Fibroblast of gingiva (primary cell): Measurements from ENCODE around the gene PLAC8L1.
A peak's percentile ranks its signal among the peaks of the same experiment; 100 is the strongest.

Experiments used
- DNase-seq: peaks from one replicate; pipeline ENCODE4 v3.0.0-alpha.2; 2011; ENCODE audit warnings: low read depth

Gene PLAC8L1

DNA sequence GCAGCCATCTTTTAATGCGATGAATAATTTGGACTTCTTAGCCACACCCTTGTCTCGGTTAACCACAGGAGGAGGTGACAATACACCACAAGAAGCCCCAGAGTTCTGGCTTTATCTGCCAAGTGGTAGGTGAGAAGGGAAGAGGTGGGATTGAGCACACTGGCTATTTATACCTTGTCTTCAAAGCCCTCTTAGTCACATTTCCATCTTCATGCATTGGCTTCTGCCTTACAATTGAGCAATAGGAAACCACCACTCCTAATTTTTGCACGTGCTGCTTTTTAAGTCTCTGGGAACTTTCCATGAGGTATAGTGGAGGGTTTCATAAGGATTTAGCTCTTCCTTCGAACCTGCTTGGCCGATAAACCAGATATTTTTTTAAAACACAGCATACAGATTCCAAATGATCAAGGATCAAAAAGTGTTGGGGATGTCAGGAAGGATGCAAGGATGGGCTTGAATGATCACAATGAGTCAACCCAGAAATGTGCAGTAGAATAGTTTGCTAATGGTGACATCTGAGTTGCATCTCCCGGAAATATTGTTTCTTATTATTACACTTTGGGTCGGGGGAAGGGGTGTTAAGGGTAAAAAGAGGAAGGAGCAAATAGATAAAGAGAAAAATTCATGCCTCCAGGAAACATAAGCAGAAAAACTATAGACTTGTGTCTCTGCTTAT lies 25.5 kb downstream of the PLAC8L1 start:
- peak; percentile 5 for DNase-seq

DNA sequence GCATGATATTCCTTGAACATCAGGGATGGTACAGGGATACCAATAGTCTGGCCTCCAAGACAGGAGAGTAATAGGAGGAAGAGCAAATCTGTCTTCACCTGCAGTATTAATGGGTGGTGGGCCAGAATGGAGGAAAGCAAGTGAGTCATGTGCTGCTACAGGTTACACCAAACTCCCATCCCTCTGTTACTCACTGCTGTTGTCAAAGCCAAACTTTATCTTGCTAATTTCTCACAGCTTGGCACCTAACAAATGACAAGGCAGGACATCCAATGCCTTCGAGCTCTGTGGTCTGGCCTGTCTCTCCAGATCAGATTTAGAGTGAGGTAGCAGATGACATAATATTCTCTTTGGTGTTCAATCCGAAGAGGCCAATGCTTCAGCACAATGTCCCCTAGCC lies 26.8 kb downstream of the PLAC8L1 start:
- DNase-seq: no peak

DNA sequence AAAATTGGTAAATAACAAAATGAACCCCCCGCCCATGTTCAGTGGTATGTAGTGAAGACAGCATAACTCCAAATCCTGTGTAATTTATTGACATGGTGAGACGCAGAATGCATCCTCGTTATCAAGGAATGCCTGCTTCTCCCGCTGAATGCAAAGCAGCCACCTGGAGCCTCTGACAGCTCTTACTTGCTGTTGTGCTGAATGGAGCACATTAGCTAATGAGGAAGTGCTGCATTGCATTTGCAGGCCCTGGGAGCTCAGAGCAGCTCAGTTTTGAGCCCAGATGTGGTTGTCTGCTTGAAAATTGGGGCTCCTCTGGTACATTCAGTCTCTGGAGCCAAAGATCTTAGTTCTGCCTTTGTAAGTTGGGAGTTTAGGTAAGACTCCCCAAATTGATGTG lies 28.9 kb downstream of the PLAC8L1 start:
- no peak for DNase-seq

DNA sequence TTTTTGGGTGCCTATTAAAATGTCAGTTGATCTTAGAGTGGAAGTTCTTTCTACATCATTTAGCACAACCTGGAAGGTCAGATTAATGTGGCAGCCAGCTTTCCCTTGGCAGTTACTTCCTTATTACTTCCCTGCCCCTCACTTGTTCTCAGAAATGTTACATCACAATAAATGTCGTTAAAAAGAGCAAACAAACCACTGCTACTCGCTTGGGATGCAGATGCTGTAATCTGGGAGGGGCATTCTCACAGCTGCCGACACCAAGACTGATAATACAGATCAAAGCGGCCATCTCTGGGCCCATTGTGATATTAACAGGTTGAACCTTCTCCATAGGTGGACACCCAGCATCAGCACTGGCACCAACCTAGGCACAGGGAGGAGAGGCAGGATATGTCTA lies 29.3 kb downstream of the PLAC8L1 start:
- DNase-seq: no peak

DNA sequence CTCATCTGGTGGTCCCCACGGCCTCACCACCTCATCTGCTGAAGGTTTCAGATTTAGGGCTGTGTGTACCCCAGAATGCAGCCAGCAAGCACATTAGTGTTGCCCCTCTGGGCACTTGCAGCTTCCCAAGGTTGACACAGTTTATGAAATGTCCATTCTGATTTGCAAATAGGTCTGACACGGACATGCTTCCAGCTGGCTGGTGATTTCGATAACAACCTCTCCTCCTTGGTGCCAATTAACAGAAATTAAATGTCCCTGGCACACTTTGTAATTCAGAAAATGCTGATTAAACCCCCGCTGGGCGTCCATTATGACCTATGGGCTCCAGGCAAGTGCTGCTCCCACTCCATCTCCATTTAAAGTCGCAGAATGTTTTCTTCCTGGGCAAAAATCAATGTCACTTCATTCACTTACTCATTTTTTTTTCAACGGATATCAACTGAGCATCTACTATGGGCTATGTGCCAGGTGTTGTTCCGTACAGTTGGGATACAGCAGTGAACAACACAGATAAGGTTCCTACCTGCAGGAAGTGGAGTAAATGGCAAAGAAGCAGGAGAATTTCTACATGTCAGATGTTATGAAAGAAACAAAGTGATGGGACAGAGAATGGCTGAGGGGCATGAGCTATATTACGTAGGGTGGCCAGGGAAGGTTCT lies 32.0 kb downstream of the PLAC8L1 start:
- no peak for DNase-seq

DNA sequence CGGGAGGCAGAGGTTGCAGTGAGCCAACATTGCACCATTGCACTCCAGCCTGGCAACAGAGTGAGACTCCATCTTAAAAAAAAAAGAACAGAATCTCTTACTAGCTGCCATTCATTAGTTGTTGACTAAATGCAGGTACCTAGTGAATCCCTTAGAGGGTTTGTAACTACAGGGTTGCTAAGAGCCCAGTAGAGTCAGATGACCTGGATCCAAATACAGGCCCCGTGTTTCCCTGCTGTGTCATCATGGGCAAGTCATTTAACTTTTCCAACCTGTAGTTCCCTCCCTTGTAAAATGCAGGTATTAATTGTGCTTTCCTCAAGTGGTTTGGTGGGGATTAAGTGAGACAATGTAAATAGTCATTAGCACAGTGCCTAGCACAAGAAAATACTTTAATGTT lies 32.8 kb downstream of the PLAC8L1 start:
- DNase-seq: no peak

DNA sequence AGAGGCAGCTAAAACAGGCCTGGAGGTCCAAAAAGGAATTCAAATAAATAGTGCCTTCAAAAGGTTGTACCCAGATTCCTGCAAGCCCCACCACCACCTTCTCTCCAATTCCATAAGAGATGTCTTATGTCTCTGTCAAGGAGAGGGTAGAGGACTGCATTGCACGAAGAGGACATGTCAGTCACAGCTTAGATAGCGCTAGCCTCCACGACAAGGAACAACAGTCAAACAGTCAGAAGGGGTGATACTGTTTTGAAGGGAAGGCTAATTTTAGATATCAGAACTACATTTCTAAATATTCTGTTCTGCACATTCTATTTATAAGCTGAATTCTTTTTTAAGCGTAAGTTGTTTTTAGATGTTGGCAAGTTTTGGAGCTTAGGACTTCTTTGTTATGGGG lies 34.2 kb downstream of the PLAC8L1 start:
- DNase-seq: no peak

DNA sequence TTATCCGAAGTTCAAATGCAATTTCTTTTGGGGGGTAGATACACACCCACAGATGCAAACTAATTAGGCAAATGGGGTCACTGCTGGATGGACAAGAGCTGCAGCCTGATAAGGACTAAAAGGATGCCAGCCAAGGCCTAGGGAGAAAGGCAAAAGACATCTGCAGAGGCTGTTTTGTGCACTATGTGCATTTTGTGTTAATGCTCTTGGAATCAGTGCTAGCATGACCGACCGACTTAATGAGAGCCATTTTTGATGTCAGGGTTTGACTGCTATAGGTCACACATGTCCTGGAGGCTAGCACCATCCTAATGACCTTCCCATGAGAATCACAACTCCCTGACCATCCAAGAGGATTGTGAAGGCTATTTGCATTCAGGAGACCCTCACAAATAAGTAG lies 34.6 kb downstream of the PLAC8L1 start:
- DNase-seq: no peak

DNA sequence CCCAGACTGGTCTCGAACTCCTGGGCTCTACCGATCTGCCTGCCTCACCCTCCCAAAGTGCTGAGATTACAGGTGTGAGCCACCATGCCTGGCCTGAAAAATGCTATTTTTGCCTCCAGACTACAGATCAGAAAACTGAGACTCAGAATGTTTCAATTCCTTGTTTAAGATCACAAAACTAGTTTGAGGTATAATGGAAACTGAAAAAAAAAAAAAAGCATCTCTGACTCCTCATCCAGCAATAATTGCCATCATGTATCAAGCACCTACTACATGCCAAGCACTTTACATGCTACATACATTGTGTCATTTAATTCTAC lies 35.6 kb downstream of the PLAC8L1 start:
- DNase-seq: no peak

DNA sequence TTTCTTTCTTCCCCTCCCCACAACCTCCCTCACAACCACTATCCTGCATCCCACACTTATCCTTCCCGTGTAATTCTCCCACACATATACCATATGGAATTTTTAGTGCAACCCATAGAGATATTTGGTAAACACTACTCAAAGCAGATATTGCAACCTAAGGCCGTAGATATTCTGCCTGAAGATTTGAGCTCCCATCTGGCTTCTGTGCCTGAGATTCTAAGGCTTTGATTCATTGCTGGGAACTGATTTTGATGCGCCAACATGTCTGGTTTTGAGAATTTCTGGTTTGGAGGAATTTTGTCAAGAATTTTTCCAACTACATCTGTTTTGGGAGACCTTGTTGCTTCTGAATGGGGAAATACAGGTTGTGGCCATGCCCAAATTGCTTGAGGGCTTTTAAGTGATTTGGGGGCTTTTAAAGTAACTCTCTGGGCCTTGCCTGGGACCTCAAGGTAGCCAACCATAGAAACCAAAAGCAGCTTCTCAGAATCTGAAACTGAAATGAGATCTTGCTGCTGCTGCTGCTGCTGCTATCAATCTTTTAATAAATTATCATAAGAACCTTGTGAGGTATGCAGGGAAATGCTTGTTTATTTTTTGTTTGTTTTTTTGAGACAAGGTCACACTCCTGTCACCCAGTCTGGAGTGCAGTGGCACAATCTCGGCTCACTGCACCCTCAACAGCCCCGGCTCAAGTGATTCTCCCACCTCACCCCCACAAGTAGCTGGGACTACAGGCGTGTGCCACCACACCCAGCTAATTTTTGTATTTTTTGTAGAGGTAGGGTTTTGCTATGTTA lies 36.2 kb downstream of the PLAC8L1 start:
- no peak for DNase-seq

DNA sequence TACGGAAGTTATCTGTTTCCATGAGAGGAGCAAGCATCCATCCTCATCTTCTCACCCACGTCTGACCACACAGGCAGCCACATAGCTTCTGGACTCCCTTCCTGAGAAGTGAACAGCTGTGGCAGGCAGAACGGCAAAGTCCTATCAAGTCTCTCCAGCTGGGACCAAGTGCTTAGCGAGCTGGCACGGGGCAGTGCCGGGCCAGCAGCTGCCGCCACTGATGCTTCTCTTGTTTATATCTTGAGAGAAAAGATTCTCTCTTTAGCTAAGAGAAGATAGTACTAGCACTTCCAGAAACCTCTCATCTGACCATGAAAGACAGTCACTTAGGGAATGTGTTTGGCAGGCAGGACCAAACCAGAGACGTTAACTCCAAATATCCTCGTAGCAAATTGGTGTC lies 37.2 kb downstream of the PLAC8L1 start:
- no peak for DNase-seq

DNA sequence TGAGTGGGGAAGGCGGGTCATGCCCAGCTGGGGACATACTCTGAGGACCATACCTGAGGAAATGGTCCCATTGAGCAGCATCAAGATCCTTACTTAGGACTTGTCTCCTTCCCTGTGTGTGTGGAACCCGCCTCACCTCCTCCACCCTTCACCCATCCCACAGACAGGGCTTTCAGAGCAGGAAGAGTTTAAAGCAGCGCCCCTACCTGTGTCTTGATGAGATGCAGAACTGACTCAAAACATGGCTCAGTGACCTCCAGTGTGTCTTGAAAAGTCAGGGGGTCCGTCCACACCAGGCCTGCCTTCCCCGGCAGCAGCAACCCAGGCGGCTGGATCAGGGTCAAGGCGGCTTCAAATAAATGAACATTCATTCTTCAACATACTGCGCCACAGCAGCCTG lies 38.4 kb downstream of the PLAC8L1 start:
- DNase-seq: no peak

DNA sequence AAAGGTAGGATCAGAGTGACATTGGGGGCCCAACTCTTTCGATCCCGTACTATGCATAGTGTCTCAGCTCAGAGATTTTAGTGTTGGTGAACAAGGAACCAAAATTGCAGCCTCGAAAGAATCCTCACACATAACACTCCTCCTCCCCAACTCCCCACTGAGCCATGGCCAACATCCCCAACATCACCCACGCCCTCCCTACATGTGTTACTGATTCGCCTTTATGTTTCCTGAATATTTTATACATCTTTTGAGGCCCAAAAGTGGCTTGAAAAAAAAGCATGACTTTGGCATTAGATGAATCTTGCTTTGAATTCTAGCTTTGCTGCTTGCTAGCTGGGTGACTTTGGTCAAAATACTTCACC lies 45.2 kb downstream of the PLAC8L1 start:
- no peak for DNase-seq

DNA sequence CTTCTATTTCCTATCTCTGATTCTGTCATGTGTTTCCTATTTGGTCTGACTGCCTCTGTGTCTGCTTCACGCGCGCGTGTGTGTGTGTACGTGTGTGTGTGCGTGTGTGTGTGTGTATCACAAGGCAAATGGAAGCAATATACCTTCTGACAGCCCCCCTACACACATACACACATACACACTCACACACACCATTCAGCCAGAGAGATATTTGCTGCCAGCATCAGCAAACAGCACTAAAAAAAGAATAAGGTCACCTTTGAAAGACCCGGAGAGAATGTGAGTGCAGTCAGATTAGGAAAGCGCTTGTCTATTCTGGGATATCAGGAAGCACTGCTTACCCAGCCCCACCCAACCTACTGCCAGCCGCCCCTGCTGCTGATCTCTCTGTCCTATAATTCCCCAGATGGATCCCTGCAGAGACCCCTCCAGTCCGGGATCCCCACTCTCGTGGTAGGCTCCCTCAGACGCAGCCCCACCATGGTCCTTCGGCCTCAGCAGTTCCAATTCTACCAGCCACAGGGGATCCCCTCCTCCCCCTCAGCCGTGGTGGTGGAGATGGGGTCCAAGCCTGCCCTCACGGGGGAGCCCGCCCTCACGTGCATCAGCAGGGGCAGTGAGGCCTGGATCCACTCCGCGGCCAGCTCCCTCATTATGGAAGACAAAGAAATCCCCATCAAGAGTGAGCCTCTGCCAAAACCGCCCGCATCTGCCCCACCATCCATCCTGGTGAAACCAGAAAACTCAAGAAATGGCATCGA lies 45.7 kb downstream of the PLAC8L1 start:
- peak; percentile 23 for DNase-seq

DNA sequence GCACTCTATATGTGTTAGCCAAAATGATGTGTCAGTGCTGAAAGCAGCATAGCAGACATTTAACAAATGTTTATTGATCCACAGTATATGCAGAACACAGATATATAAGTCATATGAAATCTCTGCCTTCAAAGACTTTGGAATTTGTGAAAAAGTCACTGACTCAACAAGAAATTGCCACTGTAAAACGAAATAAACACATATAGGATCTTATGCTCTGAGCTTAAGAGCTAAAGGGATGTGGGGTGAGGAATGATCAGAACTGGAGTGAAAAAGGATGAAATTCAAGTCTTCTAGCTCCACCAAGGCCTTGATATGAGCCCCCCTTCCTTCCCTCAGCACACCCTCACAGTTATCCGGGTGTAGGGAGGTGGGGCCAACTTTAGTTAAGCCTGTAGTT lies 49.9 kb downstream of the PLAC8L1 start:
- no peak for DNase-seq

DNA sequence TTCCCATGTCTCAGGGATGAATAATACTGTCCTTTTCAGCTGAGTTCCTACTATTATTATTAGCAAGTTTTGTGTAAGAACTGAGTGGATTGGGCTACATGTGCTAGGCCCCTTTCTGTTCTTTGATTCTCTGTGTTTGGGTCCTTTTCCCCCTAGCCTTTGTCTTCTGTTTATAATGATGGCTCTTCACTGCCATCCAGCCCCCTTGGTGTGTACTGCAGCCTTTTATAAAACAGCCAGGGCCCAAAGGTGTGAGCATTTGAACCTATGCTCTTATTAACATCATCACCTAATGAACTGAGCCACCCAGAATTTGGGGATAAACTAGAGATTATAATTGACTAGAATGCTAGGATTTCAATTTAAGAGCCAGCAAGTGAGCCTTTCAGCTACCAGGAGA lies 52.6 kb downstream of the PLAC8L1 start:
- DNase-seq: no peak

DNA sequence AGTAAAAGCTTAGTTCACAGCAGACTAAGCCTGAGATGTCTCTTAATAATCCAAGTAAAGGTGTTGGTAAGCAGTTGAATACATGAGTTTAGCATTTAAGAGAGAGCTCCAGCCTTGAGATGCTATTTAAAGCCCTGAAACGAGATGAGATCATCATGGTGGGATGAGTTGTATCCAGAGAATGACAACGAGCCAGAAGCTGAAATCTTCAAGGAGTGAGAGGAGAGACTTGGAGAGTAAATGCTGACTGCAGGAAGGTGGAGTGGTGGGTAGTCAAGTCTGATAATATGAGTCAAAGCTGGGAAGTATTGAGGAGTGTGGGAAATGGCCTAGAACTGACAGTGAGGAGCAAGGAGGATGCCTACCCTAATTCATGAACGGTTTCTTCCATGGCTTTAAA lies 53.7 kb downstream of the PLAC8L1 start:
- no peak for DNase-seq

DNA sequence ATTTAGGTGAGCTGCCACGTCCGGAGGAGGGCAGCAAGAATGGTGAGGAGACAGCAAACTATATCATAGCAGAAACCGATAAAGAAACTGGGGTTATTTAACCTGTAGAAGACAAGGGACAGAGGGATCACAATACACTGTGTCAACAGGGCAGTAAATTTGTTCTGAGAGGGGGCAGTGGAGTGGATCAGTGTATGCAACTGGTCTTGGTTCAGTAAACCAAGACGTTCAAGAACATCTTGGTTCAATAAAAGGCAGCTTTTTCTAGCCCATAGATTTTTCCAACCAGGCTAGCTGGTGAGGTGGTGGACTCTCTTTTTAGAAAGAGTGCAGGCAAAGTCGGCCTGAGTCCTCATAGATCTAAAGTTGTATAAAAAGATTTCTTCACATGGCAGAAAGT lies 55.3 kb downstream of the PLAC8L1 start:
- DNase-seq: no peak

DNA sequence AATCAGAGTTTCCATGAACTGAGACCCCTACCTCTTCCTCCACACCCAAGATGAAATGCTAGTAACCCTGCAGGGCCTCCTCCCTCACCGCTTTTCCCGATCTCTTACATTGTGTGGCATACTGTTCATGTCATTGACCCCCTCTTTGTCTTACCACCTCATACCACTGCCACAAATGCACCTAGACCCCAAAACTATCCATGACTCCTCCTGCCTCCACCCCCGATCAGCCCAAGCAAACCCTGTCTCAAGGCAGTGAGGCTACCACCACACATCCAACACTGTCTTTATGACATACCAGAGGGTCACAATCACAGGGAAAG lies 55.7 kb downstream of the PLAC8L1 start:
- DNase-seq: no peak

DNA sequence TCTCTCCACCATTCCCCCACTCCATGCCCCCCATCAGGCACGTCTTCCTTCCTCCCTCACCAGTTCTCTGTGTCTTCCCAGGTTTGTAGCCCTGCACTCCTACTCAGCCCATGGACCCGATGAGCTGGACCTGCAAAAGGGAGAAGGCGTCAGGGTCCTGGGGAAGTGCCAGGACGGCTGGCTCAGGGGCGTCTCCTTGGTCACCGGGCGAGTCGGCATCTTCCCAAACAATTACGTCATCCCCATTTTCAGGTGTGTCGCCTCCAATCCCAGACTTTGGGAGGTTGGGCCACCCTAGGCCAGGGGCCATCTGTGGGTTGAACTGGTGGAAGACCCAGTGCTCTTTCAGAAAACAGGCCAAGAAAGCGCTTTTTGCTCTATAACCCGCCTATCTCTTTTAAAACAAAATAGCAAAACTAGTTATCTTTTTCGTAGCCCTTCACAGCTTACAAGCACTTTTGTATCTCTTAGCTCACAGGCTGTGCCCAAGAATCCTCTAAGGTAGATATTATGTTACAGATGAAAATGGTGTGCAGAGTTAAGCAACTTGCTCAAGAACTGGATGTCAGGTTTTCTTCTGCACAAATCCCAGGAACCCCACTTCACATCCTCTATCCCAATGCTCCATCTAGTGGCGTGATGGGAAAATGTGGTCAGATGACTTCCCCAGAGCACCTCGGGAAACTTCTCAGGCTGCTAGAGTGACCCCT lies 56.2 kb downstream of the PLAC8L1 start:
- DNase-seq: peak; percentile 70

DNA sequence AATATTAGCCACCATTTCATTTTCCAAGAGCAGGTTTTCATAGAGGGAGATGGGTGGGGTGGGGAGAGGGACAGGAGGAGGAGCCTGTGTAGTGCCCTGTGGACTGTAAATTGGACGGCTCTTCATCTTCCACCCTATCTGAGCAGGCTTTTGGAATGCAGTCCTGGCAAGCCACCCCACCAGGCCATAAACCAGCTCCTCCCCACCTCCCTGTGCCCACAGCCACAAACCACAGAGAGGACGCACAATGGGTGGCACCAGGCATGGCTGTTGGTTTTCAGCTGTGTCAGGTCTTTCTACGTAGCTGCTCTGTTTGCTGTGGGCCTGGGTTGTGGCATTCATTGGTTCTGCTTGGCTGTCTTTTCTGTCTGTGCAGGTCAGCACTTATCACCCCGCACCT lies 58.0 kb downstream of the PLAC8L1 start:
- no peak for DNase-seq

DNA sequence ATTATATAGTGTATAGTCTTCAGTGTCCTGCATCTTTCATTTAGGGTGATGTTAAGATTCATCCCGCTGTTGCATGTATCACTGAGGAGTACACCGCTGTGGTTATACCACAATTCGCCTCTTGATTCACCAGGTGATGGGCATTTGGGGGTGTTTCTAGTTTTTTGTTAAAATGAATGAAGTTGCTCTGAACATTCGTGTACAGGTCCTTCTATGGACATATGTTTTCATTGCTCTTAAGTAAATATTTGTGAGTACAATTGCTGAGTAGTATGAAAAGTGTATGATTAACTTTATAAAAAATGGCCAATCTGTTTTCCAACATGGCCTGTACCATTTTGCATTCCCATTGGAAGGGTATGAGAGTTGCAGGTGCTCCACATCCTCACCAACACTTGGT lies 61.7 kb downstream of the PLAC8L1 start:
- DNase-seq: no peak
